NCI-H82 (cell line): Measurements from ENCODE around the gene MALRD1.

Experiments
- DNase-seq: peaks from one replicate; lab custom pipeline; 2025; lab: John Stamatoyannopoulos, UW

MALRD1 gene

DNA sequence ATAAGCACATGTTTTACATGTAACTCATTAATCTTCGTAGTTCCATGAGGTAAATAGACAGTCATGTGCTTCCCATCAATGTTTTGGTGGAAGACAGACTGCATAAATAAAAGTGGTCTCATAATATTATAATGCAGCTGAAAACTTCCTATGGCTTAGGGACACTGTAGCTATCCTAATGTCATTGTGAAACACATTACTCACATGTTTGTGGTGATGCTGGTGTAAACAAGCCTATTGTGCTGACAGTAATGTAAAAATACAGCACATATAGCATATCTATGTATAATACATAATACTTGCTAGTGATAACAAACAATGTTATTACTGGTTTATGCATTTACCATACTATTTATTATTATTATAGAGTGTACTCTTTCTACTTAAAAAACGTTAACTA, 730.4 kb downstream of the MALRD1 start:
- no peak for DNase-seq

DNA sequence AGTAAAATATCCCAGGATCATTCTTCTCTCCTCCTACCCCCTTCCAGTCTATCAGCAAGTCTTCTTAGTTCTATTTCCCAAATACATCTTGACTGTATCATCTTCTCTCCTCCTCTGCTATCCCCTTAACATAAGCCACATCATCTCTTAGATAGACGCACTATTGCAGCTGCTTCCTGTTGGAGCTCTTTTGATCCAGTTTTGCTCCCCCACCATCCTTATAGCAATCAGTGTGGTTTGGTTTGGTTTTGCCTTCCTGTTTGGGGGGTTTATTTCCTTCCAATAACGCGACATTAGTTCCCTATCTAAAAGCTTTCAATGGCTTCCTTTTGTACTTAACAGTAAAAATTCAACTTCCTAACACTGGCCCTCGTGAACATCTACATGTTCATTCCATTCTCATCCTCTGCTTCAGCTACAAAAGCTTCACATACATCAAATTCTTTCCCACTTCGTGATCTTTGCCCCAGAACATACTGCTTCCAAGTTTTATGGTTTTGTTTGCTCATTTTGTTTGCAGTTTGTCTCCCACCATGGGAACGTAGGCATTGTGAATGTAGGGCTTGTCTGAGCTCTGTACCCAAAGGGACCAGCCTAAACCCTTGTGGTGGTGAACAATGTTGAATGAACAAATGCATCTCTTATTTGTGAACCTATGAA, 734.0 kb downstream of the MALRD1 start:
- no peak for DNase-seq

DNA sequence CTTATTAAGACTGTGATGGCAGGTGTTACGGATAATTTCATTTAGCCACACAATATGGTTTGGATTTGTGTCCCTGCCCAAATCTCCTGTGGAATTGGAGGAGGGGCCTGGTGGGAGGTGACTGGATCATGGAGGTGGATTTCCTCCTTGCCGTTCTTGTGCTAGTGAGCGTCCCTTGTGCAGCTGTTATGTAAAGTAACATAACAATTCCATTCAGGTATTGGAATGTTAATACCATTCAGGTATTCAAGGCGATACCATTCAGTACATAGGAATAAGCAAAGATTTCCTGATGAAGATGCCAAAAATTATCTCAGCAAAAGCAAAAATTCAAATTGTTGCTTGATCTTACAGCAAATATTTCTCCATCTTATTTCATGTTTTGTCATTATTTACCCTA, 735.1 kb downstream of the MALRD1 start:
- peak; percentile 4 for DNase-seq
